AG09319 (cell line): Measurements from ENCODE around the gene ARAP2.
"Not testable (repeated sequence)": the region's sequence is repeated elsewhere in the genome, so short reads cannot be mapped to it uniquely, and the experiment has no call there.

Experiments used
- DNase-seq: peaks from one replicate; pipeline ENCODE4 v3.0.0-alpha.2; 2010; ENCODE audit warnings: low read depth; ENCODE audit errors: extremely low read depth
- CTCF ChIP-seq: IDR thresholded peaks from 2 replicates; pipeline ENCODE4 v1.5.1; 2011; ENCODE audit warnings: low read depth, mild to moderate bottlenecking, inconsistent platforms, low read length, moderate library complexity

The ARAP2 gene

GRCh38 chr4:36192922-36193321 lies 51.4 kb downstream of the ARAP2 start:
- TF ChIP-seq CTCF: no peak

GRCh38 chr4:36189511-36190226 lies 54.6 kb downstream of the ARAP2 start:
- TF ChIP-seq CTCF: no peak
- no peak for DNase-seq

More at GRCh38 chr4:36192922-36193321, 51.4 kb downstream of the ARAP2 start:
- no peak for DNase-seq

GRCh38 chr4:36187723-36188333 lies 56.5 kb downstream of the ARAP2 start:
- no peak for TF ChIP-seq CTCF
- DNase-seq: no peak

- TF ChIP-seq CTCF: no peak
- DNase-seq: no peak
Measured at GRCh38 chr4:36183665-36184393, 60.5 kb downstream of the ARAP2 start.

- no peak for DNase-seq
- TF ChIP-seq CTCF: no peak
Measured at GRCh38 chr4:36183232-36183631, 61.1 kb downstream of the ARAP2 start.

- not testable (repeated sequence) for DNase-seq
Measured at GRCh38 chr4:36182315-36182714, 62.0 kb downstream of the ARAP2 start.

GRCh38 chr4:36180206-36180605 lies 64.1 kb downstream of the ARAP2 start:
- TF ChIP-seq CTCF: no peak
- no peak for DNase-seq
